LNCAP (cell line): ENCODE results near the gene SERPINA5.

Experiments
- TF ChIP-seq, protein P1 (sequence below): fragments of 450-650 bp; IDR thresholded peaks from 2 replicates; pipeline ENCODE4 v1.5.1; 2017; ENCODE audit warnings: mild to moderate bottlenecking

The SERPINA5 gene, protein sequence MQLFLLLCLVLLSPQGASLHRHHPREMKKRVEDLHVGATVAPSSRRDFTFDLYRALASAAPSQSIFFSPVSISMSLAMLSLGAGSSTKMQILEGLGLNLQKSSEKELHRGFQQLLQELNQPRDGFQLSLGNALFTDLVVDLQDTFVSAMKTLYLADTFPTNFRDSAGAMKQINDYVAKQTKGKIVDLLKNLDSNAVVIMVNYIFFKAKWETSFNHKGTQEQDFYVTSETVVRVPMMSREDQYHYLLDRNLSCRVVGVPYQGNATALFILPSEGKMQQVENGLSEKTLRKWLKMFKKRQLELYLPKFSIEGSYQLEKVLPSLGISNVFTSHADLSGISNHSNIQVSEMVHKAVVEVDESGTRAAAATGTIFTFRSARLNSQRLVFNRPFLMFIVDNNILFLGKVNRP

DNA sequence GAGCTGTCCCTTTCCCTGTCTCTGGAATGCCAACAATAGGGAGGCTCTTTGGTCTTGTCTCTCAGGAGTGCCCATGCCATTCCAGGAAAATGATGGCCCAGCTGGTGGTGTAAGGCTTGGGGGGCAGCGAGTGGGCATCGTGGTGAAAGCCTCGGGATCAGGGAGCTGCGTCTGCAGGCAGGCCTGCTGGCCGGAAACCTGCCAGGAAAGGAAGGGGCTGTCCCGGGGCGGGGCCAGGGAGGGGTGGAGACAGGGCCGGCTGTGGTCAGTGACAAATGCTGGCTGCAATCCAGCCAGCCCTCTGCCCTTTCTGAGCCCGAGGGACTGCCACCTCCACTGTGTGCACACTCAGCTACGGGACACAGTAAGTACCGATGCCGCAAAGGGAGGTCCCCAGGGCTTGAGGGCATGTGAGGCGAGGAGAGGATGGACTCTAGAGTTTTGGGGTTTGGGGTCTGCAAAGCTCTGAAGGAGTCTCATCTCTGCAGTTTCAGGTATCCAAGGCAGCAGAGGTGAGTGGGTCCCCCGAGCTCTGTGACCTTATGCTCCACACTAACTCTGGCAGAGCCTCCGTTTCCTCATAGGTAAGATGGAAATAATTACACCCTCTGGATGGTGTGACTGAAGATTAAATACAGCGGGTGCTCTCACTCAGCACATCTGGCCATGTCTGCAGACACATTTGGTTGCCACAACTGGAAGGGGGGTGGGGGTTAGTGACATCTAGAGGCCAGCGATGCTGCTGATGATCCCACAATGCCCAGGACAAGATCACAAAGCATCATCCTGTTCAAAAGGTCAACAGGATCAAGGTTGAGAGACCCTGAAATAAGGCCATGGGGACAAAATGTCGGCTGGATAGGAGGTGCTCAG lies at the start of gene SERPINA5:
Gene SERPINA5, plus strand, starts transcription at position 300 of the 873 bp plus-strand sequence. CDS start 5,937 bp downstream, outside the sequence.
- TF ChIP-seq, protein P1, sequence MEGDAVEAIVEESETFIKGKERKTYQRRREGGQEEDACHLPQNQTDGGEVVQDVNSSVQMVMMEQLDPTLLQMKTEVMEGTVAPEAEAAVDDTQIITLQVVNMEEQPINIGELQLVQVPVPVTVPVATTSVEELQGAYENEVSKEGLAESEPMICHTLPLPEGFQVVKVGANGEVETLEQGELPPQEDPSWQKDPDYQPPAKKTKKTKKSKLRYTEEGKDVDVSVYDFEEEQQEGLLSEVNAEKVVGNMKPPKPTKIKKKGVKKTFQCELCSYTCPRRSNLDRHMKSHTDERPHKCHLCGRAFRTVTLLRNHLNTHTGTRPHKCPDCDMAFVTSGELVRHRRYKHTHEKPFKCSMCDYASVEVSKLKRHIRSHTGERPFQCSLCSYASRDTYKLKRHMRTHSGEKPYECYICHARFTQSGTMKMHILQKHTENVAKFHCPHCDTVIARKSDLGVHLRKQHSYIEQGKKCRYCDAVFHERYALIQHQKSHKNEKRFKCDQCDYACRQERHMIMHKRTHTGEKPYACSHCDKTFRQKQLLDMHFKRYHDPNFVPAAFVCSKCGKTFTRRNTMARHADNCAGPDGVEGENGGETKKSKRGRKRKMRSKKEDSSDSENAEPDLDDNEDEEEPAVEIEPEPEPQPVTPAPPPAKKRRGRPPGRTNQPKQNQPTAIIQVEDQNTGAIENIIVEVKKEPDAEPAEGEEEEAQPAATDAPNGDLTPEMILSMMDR: no peak

DNA sequence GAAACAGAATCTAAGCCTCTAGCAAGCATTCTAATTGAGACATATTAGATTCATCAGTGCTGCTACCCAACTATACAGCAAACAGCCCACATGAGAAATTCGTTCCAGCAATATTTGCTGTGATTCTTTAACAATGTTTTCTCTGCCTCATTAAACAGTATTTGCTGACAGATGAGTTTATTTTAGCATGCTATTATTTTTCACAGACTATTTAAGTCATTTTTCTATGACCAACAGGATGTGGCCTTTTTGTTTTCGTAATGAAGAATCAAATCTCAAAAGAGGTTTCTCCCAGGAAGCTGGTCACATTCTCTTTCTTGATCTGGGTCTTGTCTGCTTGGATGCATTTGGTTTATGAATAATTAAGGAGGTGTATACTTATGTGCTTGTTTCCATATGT lies 48.8 kb upstream of the SERPINA5 start:
- TF ChIP-seq, protein P1: no peak

DNA sequence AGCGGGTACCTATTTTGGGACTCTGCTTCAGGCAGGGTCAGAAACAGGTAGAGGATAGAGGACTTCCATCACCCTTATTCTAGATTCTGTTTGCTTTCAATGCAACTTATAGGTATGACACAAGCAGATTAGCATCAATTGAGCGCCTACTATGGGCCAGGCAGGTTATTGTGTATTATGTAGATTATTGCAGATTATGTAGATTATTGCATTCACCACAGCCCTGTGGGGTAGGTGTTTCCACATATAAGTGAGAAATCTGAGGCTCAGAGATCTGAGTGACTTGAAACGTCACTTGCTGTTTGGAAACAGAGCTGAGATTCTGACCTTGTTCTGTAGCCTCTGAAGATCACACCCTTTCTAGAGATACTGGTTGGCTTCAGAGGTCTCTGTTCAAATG lies 45.7 kb upstream of the SERPINA5 start:
- TF ChIP-seq, protein P1: no peak

DNA sequence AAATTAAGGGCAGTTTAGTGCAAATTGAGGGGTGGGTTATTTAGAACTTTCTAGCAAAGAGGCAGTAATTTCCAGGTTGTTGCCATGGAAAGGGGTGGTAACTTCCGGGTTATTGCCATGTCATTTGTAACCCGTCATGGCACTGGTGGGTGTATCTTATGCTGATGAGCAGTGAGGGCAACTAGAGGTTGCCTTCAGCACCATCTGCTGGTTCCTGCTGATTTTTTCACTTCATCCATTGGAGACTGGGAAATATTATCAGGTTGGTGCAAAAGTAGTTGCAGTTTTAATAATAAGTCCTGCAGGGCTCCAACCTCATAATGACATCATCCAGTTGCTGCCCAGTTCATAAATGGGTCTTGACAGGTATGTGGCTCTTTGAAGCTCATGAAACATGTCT lies 44.4 kb upstream of the SERPINA5 start:
- TF ChIP-seq, protein P1: peak; percentile 47

DNA sequence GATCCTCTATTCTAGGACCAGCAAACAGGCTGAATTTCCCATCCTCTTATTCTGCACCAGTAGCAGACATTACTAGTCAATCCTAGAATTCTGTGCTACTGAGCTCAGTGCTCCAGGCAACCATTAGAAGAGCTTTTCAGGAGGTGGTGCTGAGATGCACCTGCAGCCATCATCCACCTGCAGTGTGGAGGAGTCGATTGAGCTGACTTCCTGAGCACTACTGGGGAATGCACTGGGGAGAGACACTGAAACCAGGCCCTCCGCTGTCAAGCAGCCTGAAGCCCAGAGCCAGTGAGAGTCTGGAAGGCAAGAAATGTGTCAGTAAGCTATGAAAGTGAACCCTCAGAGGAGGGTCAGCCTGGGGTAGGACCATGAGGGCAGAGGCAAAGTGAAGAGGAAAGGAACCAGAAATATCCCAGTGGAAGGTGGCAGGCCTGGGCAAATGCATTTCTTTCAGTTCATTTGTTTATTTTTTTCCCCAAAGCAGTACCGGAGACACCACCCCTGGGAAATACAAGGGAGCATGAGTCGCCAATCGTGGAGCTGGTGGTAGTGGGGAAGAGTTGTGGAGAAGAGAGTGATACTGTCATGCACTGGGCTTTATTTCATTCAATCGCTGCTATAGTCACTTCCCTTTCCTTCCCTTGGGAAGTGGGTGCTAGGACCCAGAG lies 43.0 kb upstream of the SERPINA5 start:
- TF ChIP-seq, protein P1: no peak

DNA sequence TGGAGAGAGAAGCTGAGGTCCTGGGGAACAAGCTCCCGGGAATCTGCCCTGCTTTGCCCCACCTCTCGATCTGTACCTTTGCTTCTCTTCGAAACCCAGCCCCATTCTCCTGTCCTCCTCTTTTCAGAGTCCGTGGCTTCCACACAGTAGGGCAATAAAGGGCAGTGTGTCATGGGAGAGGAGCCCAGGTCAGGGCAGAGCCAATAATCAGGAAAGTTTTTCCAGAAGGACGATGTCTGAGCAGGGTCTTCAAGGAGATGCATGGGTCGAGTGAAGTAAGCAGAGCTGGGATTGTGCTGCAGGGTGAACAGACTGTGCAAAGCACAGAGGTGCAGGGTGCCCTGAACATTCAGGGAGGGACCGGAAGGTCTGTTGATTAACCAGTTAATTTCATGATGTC lies 42.0 kb upstream of the SERPINA5 start:
- TF ChIP-seq, protein P1: no peak
